HepG2 (cell line): ENCODE data around the gene SLC16A5. TPM values are rescaled to one million over a fixed set of nuclear protein-coding genes. Genes with fewer than 3 reads are reported as not detected.

Experiments
- ARNT ChIP-seq: fragments of 450-650 bp; IDR thresholded peaks from 2 replicates; pipeline ENCODE4 v1.6.1; 2017
- CHD2 ChIP-seq: IDR thresholded peaks from 2 replicates; pipeline ENCODE4 v1.6.1; 2011; ENCODE audit warnings: low read depth, low read length, improper control_type of control experiment
- HMGXB3 ChIP-seq: sonication (generic); formaldehyde crosslinking; IDR thresholded peaks from 2 replicates; pipeline ENCODE4 v1.4.0; 2020; ENCODE audit warnings: missing genetic modification reagents, borderline replicate concordance
- HOXA5 ChIP-seq: sonication (generic); formaldehyde crosslinking; IDR thresholded peaks from 2 replicates; pipeline ENCODE4 v1.4.0; 2020; ENCODE audit warnings: missing genetic modification reagents
- RCOR2 ChIP-seq: IDR thresholded peaks from 2 replicates; pipeline ENCODE4 v1.6.1; 2016; ENCODE audit warnings: missing biosample characterization, missing genetic modification reagents
- RERE ChIP-seq: IDR thresholded peaks from 2 replicates; pipeline ENCODE4 v1.6.1; 2016; ENCODE audit warnings: low read depth, missing genetic modification reagents, missing compliant biosample characterization
- SAP130 ChIP-seq: IDR thresholded peaks from 2 replicates; pipeline ENCODE4 v1.6.1; 2016; ENCODE audit warnings: low read depth
- SP2 ChIP-seq: sonication (generic); formaldehyde crosslinking; IDR thresholded peaks from 2 replicates; pipeline ENCODE4 v1.5.1; 2020; ENCODE audit warnings: mild to moderate bottlenecking, missing genetic modification reagents
- TAF1 ChIP-seq: sonication (generic); formaldehyde crosslinking; IDR thresholded peaks from 2 replicates; pipeline ENCODE4 v1.4.0; 2020; ENCODE audit warnings: missing genetic modification reagents
- TBX3 ChIP-seq: fragments of 450-650 bp; IDR thresholded peaks from 2 replicates; pipeline ENCODE4 v1.6.1; 2017; ENCODE audit warnings: antibody characterized with exemption, mild to moderate bottlenecking, inconsistent platforms, borderline replicate concordance
- ZBTB25 ChIP-seq: IDR thresholded peaks from 2 replicates; pipeline ENCODE4 v1.6.1; 2018; ENCODE audit warnings: missing genetic modification reagents
- ZMAT5 ChIP-seq: sonication (generic); formaldehyde crosslinking; IDR thresholded peaks from 2 replicates; pipeline ENCODE4 v1.5.0; 2020; ENCODE audit warnings: mild to moderate bottlenecking, low read depth, missing genetic modification reagents, borderline replicate concordance
- ZNF282 ChIP-seq: fragments of 450-650 bp; IDR thresholded peaks from 2 replicates; pipeline ENCODE4 v1.6.1; 2018; ENCODE audit not compliant: partially characterized antibody
- ZNF597 ChIP-seq: sonication (generic); formaldehyde crosslinking; IDR thresholded peaks from 2 replicates; pipeline ENCODE4 v1.5.0; 2020; ENCODE audit warnings: missing genetic modification reagents
- polyA plus RNA-seq, 8 experiments: library from polyadenylated mRNA; depleted of rRNA in 3 of 8; stranded (reverse) in 7 of 8; unstranded in 1 of 8; fragments of >200 nt; fragmentation: Illumina TruSeq in 4 of 8; extraction: Trizol in 4 of 8; gene quantifications; 2 replicates each; pipeline versions ENCODE4 v1.2.1 to v1.2.3, GENCODE V29; 2011 to 2016; ENCODE audit warnings: low read depth in 4 of 8, missing spikeins in 1 of 8, mixed read lengths in 1 of 8; ENCODE audit not compliant: insufficient read depth in 1 of 8
- total RNA-seq, 5 experiments: library from RNA; depleted of rRNA; stranded (reverse); fragments of >200 nt; fragmentation: Illumina TruSeq; extraction: Trizol; gene quantifications; 2 replicates each; pipeline ENCODE4 v1.2.3, GENCODE V29; 2016; ENCODE audit warnings: low read depth in 1 of 5

The SLC16A5 gene
- total and polyA plus RNA-seq, 2 of the 13 experiments (the other 11 are each of a cell fraction or from before 2014, with no cell fraction given) = 0.69 to 5.6 TPM

- TF ChIP-seq TAF1 (CRISPR knock-in tag) (no peak; the same call in 1 of the 2 replicates), HOXA5 (CRISPR knock-in tag) (peak; percentile 47; the same call in 1 of the 2 replicates), ARNT (no peak), RCOR2 (peak; percentile 78; the same call in 1 of the 2 replicates), ZNF597 (CRISPR knock-in tag) (no peak), SAP130 (peak; percentile 75), ZNF282 (no peak), TBX3 (no peak), SP2 (0 out of 2 replicates have a peak, but pooled peaks have one; percentile 21), RERE (CRISPR knock-in tag) (0 out of 2 replicates have a peak, but pooled peaks have one; percentile 27), ZBTB25 (CRISPR knock-in tag) (peak; percentile 67), CHD2 (no peak), ZMAT5 (CRISPR knock-in tag) (no peak), HMGXB3 (peak; percentile 89; the same call in 1 of the 2 replicates)
Measured at GRCh38 chr17:75086496-75087181, 1.1 kb upstream of the SLC16A5 start (continued).
